A204.1 (cell line): ENCODE measurements around the gene NAA16.
"Not testable (repeated sequence)": the region's sequence is repeated elsewhere in the genome, so short reads cannot be mapped to it uniquely, and the experiment has no call there.

Source experiments
- FAIRE-seq: peaks from 2 replicates; lab custom pipeline; 2012; peaks lifted over from hg19 to GRCh38; lab: Jason Lieb, UNC

The NAA16 gene

DNA sequence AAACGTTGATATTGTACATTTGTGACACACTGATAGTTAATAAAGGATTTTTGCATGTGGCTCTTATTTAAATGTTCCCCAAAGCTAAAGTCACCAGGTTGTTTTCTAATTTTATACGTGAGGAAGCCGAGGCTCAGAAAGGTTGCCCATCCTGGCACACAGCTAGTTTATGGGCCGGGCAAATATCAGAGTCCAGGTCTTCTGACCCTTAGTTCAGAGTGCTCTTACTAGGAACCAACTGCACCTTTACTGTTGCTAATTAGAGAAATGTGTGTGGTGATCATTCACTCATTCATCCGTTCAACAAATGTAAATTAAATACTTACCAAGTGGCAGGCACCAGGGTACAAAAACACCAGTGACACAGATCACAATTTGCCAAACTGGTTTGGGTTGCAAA lies 100.0 kb downstream of the NAA16 start:
- FAIRE-seq, result no peak

DNA sequence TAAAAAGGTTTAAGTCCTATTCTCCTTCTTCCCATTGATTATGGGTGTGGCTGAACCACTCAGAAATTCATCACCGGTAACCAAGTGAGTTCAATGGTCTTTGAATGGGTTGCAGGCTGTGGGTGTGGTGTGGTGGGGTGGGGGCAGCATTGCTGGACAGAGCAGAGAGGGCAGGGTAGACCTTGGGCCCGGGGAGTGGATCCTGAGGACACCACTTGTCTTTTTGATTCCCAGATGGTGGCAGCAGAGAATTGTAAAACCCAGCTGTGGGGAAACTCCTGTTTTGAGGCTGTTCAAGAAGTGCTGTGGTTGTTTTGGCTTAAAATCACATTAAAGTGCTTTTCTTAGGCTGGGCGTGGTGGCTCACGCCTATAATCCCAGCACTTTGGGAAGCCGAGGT lies 100.5 kb downstream of the NAA16 start:
- FAIRE-seq, result no peak

DNA sequence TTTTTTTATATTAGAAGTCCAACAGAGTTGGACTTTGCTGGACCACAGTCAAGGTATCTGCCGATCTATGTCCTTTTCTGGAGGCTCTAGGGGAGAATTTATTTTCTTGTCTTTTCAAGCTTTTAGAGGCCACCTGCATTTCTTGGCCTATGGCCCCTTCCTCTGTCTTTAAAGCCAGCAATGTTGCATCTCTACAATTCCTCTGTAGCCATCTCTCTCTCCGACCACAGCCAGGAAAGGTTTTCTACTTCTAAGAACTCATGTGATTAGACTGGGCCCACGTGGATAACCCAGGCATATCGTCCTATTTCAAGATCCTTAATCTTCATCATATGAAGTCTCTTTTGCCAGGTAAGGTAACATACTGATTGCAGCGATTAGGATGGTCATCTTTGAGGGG lies 102.8 kb downstream of the NAA16 start:
- no peak for FAIRE-seq

DNA sequence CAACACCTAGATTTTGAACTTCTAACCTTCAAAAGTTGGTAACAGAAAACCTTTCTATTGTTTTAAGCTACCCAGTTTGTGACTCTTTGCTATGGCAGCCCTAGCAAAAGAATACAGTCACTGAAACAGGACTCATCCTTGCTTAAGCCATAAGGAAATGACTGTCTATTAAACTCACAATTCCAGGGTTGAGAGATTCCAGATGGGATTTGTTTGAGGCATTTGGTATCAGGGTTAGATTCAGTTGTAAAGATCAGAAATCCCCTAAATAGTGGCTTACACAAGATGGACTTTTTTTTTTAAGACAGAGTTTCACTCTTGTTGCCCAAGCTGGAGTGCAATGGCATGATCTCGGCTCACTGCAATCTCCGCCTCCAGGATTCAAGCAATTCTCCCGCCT lies 105.2 kb downstream of the NAA16 start:
- FAIRE-seq, result no peak

DNA sequence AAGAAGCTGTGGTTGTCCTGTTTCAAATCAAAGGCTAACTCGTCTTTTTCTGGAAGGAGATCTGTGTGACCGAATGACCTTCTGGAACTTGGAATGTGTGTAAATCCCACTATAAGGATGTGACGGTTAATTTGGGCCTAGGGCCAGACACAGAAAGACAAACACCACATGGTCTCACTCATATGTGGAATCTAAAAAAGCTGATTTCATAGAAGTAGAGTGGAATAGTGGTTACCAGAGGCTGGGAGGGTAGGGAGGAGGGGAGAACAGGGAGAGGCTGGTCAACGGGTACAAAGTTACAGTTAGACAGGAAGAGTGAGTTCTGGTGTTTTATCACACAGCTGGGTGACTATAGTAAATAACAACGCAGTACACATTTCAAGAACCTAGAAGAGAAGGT lies 107.0 kb downstream of the NAA16 start:
- no peak for FAIRE-seq

DNA sequence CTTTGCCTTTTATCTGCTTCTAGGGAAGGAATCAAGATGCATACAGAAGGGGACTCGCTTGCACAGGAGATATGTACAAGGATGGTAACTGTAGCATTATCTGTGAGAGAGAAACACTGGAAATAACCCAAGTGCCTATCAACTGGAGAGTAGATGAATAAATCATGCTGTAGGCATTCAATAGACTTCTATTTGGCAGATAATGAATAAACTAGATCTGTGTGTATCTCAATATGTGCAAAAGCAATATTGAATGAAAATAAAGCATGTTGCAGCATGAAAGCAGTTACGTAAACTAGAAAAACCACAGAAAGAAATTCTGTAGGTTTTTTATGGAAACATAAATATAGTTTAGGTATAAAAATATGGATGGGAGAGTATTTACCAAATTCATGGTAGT lies 107.7 kb downstream of the NAA16 start:
- no peak for FAIRE-seq

DNA sequence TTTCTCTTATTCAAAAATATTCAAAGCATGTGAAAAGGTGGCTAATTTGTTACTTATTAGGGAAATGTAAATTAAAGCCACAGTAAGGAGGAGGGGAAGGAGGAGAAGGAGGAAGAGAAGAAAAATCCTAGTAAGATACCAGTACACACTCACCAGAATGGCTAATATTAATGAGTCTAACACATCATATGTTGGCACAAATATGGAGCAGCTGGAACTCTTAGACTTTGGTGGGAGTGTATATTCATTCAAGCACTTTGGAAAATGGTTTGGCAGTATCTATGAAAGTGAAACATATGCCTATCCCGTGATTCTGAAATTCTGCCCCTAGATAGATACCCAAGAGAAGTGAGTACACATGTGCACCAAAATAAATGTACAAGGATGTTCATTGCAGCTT lies 108.1 kb downstream of the NAA16 start:
- no peak for FAIRE-seq

DNA sequence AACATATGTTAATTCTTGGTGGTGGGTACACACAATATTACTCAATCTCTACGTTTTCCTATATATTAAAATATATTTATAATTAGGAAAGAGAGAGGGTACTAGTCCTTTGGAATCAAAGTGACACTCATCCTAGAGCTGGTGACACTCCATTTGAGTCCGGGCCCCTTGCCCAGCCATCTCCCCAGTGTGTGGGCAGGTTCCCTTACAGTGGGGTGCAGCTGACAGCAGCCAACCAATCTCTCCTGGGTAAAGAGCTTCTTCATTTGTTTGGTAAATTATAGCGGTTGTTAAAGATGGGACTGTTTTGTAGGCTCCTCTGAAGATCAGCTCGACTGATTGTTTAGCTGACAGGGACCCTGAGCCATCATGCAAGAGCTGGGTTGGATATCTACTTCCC lies 109.1 kb downstream of the NAA16 start:
- FAIRE-seq, result no peak

DNA sequence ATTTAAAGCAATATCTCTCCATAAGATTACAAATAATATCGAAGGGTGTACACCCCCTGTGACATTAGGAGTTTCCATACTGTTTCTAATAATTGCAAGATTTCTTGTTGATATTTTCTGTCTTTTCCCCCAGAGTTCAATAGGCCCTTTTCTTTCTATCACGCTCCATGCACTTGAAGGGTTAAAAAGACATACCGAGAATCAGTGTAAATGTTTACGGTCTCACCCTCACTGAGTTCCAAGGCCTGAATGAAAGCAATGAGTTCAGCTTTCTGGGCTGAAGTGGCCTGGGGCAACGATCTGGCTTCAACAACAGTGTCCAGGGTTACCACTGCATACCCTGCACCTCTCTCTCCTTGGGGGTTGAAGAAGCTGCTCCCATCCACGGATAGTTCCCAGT lies 110.3 kb downstream of the NAA16 start:
- FAIRE-seq, result not testable (repeated sequence)

DNA sequence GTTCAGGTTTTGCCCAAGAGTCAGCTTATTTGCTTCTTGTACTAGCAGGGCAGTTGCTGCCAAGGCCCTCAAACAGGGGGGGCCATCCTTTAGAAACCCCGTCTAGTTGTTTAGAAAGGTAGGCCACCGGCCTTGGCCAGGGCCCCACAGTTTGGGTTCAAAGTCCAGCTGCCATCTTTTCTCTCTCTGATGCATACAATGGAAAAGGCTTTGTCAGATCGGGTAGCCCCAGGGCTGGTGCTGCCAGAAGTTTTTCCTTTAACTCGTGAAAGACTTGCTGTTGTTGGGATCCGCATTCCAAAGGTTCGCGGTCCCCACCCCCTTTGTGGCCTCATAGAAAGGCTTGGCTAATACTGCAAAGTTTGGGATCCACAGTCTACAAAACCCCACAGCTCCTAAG lies 110.9 kb downstream of the NAA16 start:
- not testable (repeated sequence) for FAIRE-seq

DNA sequence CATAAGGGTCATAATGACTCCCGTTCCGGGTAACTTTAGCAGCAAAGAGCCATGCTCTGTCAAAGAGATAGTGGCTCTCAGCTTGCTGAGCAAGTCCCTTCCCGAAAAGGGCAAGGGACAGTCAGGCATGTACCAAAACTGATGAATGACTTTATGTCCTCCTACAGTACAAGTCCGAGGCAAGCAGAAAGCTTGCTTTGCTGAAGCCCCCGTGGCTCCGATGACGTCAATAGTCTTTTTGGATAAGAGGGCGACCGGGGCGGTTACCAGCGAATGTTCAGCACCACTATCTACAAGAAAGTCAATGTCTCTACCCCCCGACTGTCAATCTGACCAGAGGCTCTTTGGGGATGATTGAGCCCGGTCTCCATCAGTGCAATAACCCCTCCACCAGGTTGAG lies 112.2 kb downstream of the NAA16 start:
- not testable (repeated sequence) for FAIRE-seq

DNA sequence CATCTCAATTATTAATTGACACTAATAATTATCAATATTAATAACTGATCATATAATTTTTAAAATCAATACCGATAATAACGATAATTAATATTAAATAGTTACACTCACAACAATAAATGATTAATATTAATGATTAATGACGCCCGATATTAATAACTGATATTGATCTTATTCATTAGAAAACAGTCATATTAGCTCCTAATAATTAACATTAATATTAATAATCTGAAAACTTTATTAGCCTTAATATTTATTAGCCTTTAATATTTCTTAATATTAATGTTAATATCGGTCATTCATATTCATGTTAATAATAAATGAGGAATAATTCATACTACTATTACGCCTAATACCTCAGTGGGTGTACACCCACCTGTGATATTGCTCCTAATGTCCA lies 113.6 kb downstream of the NAA16 start:
- FAIRE-seq, result peak; percentile 89

DNA sequence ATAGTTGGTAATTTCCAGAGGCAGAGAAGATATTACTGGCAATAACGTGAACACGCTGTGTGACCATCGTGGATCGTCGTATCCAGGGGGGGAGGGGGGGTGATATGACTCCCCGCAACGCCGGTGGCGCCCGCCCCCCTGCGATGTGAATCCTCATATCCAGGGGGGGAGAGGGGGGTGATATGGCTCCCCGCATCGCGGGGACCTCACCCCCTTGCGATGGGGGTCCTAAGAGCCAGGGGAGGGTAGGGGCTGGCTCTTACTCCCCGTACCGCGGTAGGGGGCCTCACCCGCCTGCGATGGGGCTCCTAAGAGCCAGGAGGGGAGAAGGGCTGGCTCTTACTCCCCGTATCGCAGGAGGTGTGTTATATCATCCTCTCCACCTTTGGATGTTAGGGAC lies 115.0 kb downstream of the NAA16 start:
- FAIRE-seq, result no peak
